HG03378 (cell line): Measurements from ENCODE around the gene FNDC10.
"Not testable (repeated sequence)": the region's sequence is repeated elsewhere in the genome, so short reads cannot be mapped to it uniquely, and the experiment has no call there.

ENCODE experiments used
- ATAC-seq: cut with Tn5 transposase; IDR thresholded peaks from one replicate; pipeline ENCODE4 v1.9.1; 2021; ENCODE audit warnings: mild to moderate bottlenecking, moderate library complexity; ENCODE audit not compliant: unreplicated experiment

FNDC10 gene

GRCh38 chr1:1567891-1568291, 32.0 kb downstream of the FNDC10 start:
- ATAC-seq = no peak

GRCh38 chr1:1567152-1567875, 32.6 kb downstream of the FNDC10 start:
- no peak for ATAC-seq

- ATAC-seq = no peak
These were observed 34.6 kb downstream of the FNDC10 start for GRCh38 chr1:1565340-1565739.

GRCh38 chr1:1564268-1564667, 35.7 kb downstream of the FNDC10 start:
- ATAC-seq = no peak

- no peak for ATAC-seq
These were observed 36.2 kb downstream of the FNDC10 start for GRCh38 chr1:1563688-1564087.

- no peak for ATAC-seq
These were observed 37.3 kb downstream of the FNDC10 start for GRCh38 chr1:1562556-1563195.

- ATAC-seq = no peak
These were observed 38.0 kb downstream of the FNDC10 start for GRCh38 chr1:1561801-1562470.

GRCh38 chr1:1560178-1560577, 39.8 kb downstream of the FNDC10 start:
- no peak for ATAC-seq

- ATAC-seq = no peak
These were observed 40.9 kb downstream of the FNDC10 start for GRCh38 chr1:1559066-1559465.

GRCh38 chr1:1558591-1558990, 41.3 kb downstream of the FNDC10 start:
- no peak for ATAC-seq

GRCh38 chr1:1557688-1558087, 42.2 kb downstream of the FNDC10 start:
- not testable (repeated sequence) for ATAC-seq

- ATAC-seq = not testable (repeated sequence)
These were observed 43.0 kb downstream of the FNDC10 start for GRCh38 chr1:1556961-1557360.

GRCh38 chr1:1556505-1556904, 43.4 kb downstream of the FNDC10 start:
- no peak for ATAC-seq

GRCh38 chr1:1554926-1555915, 44.7 kb downstream of the FNDC10 start:
- no peak for ATAC-seq

- ATAC-seq = no peak
These were observed 45.4 kb downstream of the FNDC10 start for GRCh38 chr1:1554550-1554925.

- ATAC-seq = no peak
These were observed 46.0 kb downstream of the FNDC10 start for GRCh38 chr1:1553821-1554494.

- no peak for ATAC-seq
These were observed 47.7 kb downstream of the FNDC10 start for GRCh38 chr1:1552263-1552639.

- ATAC-seq = no peak
These were observed 48.2 kb downstream of the FNDC10 start for GRCh38 chr1:1551524-1552262.

- ATAC-seq = no peak
These were observed 49.1 kb downstream of the FNDC10 start for GRCh38 chr1:1550591-1551432.
